NCI-H2029 treated with DMSO at 0.1 percent for 48 hours (cell line): ENCODE measurements around the gene KRT78.

Experiments used
- DNase-seq: peaks from one replicate; lab custom pipeline; 2025; lab: John Stamatoyannopoulos, UW

Gene KRT78

DNA sequence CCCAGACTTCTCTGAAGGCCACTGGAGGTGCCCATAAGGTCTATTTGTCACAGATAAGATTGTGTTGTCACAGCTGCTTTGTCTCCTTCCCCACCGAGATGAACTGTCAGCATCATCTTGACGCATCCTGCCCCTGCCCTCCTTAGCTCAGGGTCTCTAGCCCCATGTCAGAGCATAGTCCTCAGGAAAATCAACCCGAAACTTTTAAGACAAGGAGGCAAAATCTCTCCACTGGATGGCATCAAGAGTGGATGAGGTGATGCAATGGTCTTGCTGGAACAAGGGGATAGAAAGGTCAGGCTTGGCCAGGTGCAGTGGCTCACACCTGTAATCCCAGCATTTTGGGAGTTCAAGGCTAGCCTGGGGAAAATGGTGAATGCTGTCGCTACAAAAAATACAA lies 22.8 kb downstream of the KRT78 start:
- no peak for DNase-seq

GRCh38 chr12:52824741-52825410 lies 23.9 kb downstream of the KRT78 start:
- DNase-seq: no peak

DNA sequence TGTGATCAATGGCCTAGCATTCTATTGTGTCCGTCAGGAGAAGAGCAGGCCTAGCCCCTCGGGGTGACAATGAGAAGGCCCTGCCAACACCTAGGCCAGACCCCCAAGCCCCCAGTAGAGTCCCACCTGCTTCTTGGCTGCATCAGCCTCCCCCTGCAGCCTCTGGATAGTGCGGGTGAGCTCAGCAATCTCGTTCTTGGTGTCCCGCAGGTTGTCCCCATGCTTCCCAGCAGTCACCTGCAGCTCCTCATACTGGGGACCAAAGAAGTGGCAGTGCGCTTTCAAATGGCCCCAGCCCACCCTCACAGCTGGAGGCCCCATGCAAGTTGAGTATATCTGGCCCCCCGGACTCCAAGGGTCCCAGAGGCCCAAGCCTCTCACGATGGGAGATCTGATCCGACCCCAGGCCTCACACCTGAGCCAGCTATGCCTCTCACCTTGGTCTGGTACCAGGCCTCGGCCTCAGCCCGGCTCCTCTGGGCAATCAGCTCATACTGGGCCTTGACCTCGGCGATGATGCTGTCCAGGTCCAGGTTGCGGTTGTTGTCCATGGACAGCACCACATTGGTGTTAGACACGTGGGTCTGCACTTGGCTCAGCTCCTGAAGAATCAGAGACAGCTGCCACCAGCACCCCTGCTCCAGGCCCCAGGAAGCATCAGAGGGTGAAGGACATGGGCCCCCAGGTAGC lies 24.9 kb downstream of the KRT78 start:
- no peak for DNase-seq

DNA sequence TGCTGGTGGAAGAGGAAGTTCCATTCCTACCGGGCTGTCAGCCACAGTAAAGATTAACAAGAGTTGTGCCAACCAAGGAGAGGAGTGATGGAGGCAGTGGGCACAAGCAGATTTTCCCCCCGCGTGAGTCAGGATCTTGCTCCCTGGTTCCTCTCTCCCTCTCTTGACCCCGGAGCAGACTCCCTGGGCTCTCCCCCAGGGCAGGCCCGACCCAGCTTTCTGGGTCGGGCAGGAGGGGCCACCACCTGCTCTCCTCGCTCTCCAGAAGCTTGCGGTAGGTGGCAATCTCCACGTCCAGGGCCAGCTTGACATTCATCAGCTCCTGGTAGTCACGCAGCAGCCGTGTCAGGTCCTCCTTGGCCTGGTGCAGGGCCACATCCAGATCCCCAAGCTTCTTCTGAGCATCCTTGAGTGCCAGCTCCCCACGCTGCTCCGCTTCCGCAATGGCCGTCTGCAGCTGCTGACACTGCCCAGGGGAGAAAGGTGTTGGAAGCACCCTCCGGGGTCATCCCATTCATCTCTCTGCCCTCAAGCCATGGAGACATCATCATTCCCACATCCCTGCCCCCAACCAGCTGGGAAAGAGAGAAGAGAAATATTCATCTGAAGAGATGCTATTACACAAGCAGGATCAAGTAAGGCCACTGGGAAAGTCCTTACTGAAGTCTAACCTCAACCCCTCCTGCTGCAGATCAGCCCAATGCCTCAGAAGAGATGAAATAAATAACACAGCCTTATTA lies 25.9 kb downstream of the KRT78 start:
- DNase-seq: no peak

DNA sequence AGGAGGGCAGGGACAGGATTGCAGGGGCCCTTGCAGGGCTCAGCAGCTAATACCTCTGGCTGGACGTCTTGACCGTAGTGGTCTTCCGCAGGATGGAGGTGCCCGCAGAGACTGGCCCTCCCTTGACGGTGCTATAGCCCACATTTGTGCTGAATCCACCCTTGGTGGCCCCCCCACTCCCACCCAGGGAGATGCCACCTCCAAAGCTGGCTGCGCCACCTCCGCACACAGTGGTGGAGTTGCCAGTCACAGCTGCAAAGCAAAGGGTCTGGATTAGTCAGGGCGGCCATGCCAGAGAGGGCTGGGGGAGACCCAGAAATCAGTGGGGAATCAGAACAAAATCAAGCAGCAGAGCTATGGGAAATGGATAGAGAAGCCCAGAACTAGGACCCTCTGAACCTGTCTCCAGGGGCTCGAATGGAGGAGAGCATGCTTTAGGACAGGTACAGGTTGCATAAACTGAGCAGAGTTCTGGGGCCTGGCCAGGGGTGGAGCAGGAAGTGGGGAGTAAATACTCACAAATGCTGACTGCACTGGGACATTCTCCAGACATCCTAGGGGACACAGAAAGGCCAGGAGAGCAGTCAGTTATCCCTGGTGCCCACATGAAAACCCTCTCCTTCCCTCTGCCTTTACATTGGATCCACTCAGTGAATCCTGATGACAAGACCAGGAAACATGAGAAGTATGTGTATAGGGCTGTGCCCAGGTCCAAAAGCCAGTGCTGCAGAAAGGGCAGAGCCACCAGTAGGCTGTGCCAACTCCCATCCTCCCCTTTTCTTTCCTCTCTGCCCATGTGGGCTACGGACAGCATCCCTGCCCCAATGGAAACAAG lies 26.8 kb downstream of the KRT78 start:
- no peak for DNase-seq

DNA sequence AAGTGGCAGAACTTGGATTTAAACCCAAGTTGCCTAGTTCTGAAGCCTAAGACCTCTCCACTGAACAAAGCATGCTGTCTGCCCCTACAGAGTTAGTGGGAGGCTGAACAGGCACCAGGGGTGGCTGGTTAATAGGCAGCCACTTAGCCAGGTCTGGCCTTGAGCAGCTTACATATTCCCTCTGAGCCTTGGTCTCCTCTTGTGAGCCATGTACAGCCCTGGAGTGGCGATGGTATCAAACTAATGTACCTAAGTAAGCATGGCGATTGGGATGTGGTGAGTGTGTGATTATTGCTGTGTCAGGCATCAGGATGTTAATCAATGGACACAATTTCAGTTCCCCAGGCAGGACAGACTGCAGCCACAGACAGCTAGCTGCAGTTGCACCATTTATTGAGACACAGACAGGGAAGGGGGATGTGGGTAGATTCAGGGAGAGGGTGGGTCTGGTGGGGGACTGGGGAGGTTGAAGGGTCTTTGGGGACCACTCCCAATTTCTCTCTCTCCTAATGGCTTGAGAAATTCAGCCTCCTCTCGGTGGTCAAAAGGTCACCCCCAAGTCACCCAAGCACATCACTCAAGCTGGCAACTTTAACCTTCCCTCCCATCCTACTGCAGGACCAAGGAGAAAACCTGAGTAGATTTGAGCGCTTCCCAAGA lies 27.6 kb downstream of the KRT78 start:
- DNase-seq: no peak

DNA sequence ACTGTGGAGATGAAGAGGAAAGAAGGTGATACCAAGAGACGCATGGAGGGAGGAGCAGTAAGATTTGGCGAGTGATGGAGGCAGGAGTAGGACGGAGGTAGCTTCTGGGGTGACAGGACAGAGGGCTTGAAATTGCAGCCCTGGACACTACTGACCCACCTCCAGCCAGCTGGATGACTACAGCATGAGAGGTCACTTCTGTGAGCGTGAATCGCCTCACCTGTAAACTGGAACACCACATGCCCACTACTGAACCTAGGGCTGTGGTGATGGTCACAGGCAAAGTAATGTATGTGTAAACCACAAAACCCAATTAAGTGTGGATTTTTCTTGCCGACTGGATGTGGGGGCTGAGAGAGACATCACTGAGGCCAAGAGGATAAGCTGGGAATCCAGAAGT lies 28.3 kb downstream of the KRT78 start:
- DNase-seq: no peak

DNA sequence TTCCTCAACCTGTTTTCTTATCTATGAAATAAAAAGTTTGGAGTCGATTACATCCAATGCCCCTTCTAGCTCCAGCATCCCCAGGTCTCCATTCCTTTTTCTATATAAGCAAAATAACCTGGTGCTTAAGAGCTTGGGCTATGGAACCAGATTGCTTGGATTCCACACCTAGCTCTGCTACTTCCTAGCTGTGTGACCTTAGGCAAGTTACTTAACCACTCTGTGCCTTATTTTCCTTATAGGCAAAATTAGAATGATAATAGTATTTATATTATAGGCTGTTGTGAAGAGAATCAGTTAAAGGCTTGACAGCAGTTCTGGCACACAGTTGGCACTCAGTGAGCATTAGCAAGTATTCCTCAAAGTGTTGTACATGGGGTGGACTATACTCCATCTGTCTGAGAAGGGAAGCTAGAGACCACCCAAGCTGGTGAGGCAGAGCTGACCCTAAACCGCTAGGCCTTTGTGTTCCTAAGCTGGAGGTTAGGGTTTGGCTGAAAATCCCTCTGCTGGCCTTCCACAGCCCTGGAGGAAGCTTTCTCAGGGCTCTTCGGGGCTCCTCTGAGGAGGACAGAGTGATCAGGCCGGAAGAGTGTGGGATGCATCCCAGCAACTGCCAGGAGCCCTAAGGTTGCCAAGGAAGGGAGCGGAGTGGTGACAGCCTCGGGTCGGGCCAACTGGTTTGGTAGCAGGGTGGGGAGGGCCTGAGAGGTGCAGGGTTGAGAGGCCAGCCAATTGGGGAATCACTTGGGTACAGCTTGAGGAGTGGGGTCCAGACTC lies 28.9 kb downstream of the KRT78 start:
- no peak for DNase-seq

DNA sequence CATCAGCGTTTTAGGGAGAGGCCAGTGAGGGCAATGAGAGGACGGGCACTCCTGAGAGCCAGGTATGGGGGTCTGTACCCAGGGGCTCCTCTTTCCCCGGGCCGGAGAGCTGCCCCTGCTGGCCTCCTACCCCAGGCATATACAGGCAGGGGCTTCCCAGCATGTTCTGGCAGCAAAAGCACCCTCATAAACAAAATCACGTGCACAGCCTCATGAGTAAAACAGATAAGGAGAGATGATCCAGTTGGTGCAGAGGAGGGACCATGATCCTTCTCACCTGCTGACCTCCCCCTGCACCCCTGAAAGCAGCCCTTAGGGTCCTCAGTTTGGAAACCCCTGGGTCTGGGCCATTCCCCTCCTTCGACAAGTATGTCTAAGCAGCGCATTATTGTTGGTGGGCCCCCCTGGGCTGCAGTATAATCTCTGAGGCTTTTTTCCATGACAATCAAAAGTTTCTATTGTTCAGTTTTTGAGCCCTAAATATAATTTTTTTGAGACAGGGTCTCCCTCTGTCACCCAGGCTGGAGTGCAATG lies 29.8 kb downstream of the KRT78 start:
- no peak for DNase-seq

- DNase-seq: no peak
These were observed 30.4 kb downstream of the KRT78 start for GRCh38 chr12:52818388-52818787.

DNA sequence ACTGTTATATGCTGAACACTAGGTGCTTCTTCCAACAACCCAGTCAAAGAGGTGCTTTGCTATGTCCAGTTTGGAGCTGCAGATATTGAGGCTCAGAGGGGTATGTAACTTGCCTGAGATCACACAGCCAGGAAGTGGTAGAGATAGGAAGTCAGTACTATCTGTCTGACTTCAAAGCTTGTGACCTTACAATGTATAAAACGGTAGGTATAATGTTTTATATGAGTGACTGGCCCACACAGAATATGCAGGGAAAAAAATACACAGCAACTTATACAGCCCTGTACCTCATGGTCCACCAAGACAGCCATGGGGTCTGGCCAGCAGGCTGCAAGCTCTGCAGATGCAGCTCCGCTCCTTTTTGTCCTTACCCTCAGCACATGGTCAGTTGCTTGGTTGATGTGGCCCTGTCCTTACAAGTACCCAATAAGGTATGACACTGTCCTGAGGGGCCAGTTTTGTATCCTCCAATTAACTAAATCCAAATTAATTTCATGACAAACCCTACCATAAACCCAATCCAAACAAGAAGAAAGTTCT lies 31.0 kb downstream of the KRT78 start:
- DNase-seq: no peak

DNA sequence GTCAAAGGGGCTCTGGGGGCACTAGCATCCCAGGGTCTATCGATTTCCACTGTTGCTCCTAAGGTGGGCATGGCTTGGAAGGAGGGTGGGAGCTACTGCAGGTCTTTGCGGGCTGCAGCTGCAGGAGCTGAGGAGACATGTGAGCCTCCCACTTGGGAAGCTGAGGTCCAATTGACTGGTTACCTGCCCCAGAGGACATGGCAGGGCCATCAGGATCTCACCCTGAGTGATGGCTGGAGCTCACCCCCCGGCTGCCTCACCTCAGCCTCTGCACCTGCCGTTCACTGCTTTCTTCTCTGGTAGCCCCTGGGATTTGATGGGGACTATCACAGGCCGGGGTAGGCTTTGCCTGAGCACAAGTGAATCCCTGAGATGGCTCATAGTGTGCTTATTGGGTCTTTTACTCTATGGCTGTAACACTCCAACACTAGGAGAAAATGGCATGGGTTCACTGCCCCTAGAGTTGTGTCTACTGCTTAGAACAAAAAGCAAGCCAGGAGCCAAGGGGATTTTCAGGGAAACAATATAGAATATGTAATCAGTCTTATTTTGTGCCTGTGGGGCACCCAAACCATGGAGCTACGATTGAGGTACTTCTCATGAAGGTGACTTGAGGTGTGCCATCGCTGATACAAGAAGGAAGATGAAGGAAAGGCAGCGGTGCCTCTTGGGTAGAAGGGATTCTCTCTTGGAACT lies 31.6 kb downstream of the KRT78 start:
- no peak for DNase-seq

DNA sequence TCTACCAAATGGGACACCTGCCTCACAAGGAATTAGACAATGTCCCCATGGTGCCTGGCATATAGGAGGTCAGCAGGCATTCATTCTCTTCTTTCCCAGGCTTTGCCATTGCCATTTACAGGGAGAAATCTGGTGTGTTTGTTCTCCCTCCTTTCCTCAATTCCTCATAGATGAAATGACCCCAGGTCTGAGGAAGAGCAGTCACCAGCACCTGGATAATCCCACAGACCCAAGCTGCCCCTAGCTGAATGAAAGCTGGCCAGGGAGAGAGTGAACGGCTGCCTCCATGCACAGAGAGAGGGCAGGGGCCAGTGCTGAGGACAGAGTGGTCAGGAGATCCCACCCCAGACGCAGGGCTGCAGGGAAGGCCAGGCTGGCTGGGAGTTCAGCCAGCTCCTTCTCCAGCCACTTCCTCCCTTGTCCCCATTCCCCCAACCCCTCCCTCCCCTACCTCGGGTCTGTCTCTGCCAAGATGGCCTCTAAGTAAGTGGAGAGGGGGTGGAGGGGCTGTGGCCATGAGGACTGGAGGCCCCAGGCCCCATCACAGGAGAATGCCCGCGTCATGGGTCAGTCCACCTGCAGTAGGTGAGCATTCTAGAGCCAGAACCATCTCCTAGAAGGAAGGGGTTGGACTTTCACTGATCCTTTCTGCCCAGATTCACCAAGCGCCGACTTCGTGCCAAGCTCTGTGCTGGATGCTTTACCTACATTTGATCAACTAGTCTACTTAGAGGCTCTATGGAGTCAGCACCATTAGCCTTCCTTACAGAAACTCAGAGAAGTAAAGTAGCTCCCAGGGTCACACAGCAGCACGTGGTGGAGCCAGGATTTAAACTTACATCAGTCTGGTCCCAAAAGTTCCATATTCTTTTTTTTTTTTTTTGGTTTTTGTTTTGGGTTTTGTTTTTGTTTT lies 32.9 kb downstream of the KRT78 start:
- DNase-seq: no peak

GRCh38 chr12:52815161-52815560 lies 33.6 kb downstream of the KRT78 start:
- no peak for DNase-seq

DNA sequence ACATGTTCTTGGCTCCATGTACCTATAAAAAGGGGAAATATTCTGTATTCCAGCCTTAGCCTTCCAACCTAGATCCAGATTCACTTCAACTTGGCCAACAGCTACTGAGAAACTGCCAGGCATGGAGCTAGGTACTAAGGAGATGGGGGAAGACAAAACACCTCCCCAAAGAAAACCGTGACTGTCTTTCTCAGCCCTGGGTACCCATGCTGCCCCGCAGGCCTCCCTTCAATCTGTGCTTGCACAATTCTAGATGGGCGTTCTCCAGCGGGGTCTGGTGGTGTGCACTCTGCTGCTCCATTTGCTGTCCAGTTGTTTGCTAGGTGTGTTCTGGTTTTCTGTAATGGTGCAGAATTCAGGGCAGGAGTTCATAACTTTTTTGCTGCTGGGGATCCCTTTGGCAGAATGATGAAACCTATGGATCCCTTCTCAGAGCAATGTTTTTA lies 34.1 kb downstream of the KRT78 start:
- DNase-seq: no peak

- DNase-seq: peak; percentile 58
These were observed 34.7 kb downstream of the KRT78 start, which contains the start of gene KRT4 for GRCh38 chr12:52813885-52814709. Gene KRT4 (minus strand): TSS chr12:52814116. CDS start chr12:52814058, 58 bp downstream.

- no peak for DNase-seq
These were observed 35.5 kb downstream of the KRT78 start for GRCh38 chr12:52813203-52813819.
